HG03575 (cell line): Measurements from ENCODE around the gene DNAH8.
"Not testable (repeated sequence)": the region's sequence is repeated elsewhere in the genome, so short reads cannot be mapped to it uniquely, and the experiment has no call there.

Source experiments
- ATAC-seq: cut with Tn5 transposase; IDR thresholded peaks from one replicate; pipeline ENCODE4 v1.9.1; 2021; ENCODE audit not compliant: unreplicated experiment, insufficient number of reproducible peaks, low FRiP score; ENCODE audit errors: extremely low read depth

Gene DNAH8

DNA sequence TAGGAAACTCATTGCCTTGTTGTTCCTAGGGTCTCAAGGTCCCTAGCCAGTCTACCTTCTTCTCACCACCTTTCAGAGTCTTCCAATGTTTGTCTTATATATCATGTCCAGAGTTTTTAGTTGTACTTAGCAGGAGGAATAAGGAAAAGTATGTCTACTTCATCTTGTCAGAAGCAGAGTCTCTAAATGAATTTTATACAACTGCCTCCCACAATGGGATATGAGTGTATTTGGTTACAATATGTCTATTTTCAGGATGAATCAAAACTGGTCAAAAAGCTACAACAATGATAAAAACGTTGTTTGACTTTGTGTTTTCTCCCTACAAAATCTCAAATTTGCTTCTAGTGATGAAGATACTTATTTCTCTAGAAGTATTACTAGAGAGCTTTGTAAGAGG is 19.2 kb upstream of the DNAH8 start:
- no peak for ATAC-seq

DNA sequence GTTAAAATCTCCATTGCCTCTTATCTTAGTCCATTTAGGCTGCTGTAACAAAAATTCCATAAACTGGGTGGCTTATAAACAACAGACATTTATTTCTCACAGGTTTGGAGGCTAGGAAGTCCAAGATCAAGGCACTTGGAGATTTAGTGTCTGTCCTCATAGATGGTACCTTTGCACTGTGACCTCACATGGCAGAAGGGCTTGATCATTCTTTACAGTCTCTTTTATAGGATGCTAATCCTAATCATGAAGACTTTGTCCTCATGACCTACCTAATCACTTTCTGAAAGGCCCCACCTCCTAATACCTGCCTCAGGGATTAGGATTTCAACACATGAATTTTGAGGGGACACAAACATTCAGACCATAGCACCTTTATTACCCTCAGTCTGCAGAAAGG is 18.8 kb upstream of the DNAH8 start:
- no peak for ATAC-seq

DNA sequence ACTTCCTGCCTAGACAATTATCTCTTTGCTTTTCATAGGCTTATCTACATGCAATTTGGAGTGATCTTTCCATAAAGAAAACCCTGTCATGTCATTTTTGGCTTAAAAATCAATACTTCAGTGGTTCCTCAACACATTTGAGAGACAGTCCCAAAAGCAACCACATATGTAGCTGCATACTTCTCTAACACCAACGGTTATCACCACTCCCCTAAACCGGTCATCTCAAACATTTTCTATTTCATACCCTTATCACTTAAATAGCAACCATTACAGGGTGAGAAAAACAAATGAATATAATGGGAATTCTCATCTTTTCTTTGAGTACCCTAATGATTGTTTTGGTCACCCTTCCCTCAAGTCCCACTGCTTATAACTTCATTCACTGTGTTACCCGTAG is 17.3 kb upstream of the DNAH8 start:
- no peak for ATAC-seq

DNA sequence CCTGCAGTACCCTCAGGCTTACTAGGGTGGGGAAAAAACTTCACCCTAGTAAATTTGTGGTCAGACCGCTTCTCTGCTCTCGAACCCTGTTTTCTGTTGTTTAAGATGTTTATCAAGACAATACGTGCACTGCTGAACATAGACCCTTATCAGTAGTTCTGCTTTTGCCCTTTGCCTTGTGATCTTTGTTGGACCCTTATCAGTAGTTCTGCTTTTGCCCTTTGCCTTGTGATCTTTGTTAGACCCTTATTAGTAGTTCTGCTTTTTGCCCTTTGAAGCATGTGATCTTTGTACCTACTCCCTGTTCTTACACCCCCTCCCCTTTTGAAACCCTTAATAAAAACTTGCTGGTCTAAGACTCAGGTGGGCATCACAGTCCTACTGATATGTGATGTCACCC is 15.4 kb upstream of the DNAH8 start:
- ATAC-seq: not testable (repeated sequence)

DNA sequence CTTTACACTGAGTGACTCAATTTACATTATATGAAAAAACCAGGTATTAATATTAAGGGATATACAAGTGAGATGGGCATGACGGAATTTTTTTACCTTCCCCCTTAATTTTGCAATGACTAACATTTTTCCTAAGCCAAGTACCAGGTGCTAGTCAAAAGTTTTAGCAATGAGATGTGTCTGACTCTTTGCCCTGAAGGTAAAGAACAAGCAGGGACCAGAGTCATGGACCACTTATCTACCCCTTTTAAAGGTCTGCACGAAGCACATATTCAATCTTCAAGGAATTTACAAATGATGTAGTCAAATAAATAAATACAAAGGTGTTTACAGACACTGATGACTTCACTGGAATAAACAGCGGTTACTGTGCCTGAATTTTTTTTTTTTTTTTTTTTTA is 13.6 kb upstream of the DNAH8 start:
- ATAC-seq: no peak

DNA sequence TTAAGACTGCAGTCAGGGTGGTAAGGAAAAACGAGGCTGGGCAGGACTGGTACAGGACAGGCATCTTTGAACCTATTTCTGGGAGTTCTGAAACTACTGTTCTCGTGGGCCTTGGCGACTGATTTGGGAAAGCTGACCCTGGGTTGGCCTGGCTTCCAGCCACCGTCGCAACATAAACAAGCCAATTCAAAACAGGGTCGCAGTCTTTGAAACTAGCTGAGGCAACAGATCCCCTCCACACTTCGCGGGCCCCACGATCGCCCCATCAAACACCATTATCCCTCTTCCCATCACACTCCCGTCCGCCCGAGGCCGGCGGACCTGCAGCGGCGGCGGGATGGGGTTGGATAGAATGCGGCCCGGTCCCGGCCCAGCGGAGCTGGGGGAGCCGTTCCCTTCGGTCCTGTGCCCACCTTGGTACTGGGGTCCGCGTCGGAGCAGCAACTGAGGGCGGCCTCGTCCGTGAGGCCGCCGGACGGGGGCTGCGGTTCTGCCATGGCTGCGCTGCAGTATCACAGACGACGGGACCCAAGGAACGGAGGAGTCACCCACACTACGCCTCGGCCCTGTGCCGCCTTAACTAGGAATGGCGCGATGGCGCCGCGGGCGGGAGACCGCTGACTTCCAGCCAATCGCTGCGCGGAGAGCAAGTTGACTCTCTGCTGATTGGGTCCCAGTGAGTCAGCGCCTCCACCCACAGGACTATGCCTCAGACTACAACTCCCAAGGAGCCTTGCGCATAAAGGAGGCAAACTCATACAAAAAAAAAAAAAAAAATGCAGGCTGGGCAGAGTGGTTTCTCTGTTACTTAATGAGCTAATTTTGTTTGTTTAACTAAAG is 12.3 kb upstream of the DNAH8 start, which contains the start of gene GLO1:
Gene GLO1 (minus strand): TSS at position 588 of the 840 bp plus-strand sequence. CDS start 91 bp downstream, at position 497.
- peak; percentile 89 for ATAC-seq

DNA sequence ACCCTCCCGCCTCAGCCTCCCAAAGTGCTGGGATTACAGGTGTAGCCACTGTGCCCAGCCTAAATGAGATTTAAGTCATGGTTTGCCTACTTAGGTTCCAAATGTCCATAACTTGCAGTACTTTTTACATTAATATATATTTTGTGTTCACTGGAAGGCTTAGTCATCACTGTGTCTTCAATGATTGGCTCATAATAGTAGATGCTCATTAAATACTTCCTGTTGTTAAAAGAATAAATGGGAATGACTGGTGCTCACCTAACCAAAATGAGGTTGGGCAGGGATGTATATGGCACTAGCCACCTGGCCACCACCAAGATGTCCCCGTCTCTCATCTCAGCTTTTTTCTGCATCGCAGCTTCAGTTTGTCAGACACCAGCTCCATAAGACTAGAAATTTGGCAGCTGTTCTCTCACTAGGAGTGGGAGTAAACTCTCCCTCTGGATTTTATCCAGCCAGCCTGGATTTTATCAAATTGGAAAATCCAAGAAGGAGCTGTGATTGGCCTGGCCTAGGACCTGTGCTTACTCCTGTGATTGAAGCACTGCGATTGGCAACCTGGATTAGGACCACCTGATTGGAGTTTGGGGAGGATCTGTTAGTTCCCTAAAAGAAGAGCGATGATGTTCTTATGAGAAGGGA is 11.0 kb upstream of the DNAH8 start:
- no peak for ATAC-seq

DNA sequence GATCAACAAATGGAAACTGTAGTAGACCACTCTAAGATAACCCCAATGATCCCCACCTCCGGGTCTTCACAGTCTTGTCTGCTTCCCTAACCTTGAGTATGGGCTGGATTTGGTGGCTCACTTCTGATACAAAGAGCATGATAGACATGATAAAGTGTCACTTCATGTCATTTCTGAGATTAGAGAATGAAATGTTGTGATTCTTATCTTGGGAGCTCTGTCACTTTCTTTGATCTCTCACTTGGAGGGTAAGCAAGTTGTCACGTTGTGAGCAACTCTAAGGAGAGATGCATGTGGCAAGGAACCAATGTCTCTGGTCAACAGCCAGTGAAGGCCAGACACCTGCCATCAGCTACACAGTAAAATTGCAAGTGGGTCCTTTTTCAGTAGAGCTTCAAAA is 9.2 kb upstream of the DNAH8 start:
- no peak for ATAC-seq

DNA sequence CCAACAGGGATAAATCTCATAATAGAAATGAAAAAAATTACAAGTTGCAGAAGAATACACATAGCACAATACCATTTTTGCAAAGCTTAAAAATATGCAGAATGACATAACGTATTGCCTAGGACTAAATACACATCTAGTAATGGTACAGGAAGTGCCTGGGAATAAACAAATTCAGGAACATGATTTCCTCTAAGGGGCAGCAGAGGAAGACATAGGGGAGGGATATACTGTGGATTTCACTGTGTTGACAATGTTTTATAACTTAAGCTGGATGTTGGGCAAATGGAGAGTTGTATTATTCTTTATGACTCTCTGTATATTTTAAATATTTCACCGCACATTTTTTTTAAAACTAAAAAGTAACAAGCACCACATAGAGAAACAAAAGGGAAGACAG is 6.6 kb upstream of the DNAH8 start:
- no peak for ATAC-seq

DNA sequence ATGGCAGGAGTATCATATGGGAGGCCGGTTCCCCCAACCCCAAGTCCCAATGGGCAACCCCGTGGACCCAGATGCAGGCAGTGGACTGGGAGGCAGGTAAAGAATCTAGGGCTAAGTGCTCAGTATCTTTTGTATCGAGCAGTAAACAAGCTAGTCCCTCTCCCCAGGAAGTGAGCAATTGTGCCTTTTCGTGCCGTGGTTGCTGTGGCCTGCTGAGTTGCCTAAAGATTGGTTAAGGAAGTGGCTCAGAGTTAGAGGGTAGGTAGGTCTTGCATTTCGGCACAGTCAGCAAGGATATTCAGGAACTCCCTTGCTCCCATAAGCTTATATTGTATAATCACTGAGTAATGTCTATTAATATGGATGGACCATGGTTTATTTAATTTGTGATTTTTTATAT is 1.3 kb upstream of the DNAH8 start:
- ATAC-seq: no peak

DNA sequence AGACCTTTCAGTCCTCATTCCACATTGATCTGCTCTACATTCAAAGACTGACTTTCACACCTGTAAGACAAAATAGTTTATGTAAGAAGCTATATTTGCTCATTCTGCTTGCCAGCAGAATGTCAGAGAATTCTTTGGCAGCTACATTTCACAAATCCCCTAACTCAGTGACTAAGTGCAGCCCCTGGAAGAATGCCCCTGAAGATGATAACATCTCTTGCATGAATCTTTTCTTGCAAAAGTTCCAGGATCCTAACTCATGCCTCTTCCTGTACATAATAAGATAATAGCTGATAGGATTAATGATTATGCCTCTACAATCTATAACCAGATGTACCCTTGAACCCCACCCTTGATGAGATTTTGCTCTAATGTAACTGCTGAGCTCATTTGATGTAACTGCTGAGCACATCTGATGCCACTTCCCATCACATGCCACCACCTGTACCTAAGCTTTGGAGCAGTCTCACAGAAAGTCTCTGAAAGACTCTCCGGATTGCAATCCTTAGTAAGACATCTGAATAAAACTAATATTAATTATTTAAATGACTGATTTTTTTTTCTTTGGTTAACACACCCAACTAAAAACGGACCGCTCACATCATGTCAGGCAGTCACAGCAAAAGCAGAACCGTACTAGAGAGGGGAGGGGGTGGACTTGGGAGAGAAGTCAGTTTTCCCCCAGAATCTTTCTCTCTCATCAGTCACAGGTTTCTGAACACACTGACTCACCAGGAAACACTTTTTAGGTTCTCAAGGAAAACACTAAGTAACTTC is 684 bp upstream of the DNAH8 start:
- no peak for ATAC-seq

DNA sequence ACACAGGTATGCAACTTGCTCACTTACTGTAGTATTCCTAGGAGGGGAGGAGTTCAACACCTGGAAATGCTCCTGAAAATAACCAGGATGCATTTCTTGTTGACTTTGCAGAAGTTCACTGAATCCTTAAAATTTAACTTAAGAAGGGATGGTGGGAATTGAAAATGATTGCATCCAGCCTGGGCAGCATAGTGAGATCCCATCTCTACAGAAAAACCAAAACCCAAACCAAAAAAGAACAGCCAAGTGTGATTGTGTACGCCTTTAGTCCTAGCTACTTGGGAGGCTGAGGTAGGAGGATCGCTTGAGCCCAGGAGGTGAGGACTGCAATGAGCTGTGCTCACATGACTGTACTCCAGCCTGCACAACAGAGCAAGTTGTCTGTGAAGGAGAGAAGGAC is 1.7 kb downstream of the DNAH8 start:
- ATAC-seq: no peak

DNA sequence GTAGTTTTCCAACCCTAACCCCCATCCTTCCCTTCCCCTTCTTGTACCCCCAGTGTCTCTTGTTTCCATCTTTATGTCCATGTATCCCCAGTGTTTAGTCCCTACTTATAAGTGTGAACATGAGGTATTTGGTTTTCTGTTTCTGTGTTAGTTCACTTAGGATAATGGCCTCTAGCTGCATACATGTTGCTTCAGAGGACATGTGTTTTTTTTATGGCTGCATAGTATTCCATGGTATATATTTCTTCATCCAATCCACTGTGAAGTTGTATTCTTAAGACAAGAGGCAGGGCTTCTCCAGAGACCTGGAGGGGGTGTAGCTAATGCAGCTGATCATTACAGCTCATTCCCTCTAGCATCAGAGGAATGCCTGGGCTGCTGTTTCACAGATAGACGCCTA is 4.2 kb downstream of the DNAH8 start:
- ATAC-seq: no peak

DNA sequence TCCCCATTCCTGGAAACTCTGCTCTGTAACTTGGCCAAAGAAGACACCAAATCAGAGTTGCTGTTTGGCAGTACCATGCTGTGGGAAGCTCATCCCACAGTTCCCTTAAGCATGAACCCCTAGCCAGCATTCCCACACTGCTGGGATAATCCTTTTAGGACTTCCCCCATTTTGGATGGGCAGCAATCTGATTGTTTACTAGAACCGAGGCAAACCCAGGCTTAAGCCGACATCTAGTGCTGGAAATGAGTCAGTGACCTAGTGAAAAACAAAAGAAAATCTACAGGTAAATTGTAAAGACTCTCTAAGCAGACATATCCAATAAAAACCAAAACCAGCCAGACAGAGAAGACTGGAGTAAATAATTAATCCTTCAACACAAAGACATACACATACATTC is 5.2 kb downstream of the DNAH8 start:
- ATAC-seq: no peak

DNA sequence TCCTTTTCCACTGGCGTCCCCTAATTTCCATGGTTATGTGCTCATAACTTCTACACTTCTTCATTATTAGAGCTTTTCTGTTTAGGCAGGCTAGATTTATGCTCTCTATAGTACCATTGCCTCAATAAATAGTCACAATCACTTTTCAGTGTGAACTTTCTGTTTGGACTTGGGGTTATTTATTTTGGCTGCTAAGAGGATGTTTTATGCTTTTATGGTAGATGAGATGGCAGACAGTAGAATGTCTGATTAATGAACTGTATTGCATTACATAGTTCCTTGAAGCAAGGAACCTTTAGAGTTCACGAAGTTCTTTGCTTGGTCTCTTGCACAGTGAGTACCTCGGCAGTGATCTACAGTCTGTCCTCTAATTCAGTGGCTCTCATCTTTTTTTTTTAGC is 6.9 kb downstream of the DNAH8 start:
- no peak for ATAC-seq

DNA sequence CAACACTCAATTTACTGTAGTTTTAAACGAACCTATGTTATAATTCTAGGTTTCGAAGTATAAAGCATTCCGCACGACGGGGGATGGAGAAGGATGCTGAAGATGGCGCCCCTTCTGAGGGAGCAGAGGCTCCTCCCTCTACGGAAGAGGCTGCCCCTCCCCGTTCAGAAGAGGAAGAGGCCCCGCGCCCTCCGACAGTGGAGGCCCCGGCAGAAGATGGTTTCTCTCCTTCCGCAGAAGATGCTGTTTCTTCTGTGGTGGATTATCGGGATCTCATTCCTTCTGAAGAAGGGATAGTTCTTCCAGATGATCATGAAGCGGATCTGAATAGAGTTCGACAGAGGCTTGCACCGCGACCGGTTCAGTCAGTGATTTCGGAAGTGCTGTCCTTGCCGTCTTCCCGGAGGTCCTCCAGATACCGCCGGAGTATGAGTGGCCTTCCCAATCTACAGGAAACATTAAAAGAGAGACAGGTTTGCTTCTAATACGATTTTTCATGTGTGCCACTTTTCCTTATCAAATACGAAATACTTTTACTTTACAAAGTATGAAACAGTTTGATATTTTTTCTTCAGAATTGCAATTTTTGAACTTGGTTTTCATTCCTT is 7.7 kb downstream of the DNAH8 start:
- no peak for ATAC-seq

DNA sequence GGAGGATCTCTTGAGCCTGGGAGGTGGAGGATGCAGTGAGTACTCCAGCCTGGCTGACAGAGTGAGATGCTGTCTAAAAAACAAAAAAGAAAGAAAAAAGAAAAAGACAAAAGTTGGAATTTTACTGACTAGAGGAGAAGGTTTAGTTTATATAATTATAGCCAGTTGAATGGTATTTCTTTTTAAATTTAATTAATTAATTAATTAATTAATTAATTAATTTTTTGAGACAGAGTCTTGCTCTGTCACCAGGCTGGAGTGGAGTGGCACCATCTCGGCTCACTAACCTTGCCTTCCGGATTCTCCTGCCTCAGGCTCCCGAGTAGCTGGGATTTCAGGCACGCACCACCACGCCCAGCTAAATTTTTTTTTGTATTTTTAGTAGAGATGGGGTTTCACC is 8.7 kb downstream of the DNAH8 start:
- no peak for ATAC-seq

DNA sequence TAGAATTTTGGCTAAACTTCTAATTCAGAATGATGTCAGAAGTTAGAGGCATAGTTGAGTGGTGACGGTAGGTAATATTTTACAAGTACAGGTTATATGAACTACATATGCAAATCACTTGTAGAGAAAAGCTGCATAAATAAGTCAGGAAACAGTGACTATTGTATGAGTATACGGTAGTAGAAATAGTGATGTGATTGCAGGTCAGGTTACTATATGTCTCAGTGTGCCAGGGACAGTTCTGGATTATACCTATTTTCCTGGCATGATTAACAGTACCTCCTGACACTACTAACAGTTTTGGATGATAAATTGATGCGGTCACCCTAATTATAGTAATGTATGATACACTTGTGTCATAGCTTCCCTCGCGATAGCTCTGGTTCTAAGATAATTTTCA is 9.2 kb downstream of the DNAH8 start:
- no peak for ATAC-seq

DNA sequence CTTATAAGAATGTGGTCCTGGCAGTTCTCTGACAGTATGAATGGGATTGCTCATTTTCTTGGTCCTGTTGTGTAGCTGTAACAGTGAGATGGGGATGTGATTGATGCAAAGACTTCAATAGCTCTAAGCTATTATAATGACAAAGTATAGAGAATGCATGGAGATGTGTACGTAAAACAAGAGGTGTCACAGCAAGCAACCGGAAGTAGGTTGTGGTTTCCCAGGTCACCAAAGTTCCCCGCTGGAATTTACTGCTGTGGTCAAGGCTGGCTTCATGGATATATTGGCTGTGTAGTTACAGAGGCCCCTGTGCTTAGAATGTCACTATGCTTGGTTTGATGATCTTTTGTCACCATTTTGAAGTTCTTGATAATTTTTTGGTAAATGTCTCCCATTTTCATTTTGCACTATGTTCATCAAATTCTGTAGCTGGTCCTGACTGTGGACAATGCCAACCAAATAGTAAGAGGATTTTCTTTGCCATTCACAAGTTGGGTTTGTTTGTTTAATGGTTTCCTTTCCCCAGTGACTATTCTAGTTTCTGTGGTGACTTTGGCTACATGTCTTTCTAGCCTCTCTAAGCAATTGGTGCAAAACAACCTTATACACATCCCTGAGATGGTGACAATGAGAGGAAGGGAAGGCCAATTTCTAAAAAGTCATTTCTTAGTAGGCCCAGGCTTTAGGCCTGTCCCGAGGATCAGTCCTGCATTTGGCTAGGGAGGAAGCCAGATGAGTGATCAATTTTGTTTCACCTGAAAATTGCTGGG is 10.5 kb downstream of the DNAH8 start:
- ATAC-seq: no peak
